Esophagus (tissue), 2 donors: ENCODE data around the gene CAV3. TPM values are rescaled to one million over a fixed set of nuclear protein-coding genes. Genes with fewer than 3 reads are reported as not detected.
"Not testable (repeated sequence)": the region's sequence is repeated elsewhere in the genome, so short reads cannot be mapped to it uniquely, and the experiment has no call there.

Experiments
- H3K27ac ChIP-seq, 2 donors: one replicate each; pipeline ENCODE4 v1.5.1; 2013; ENCODE audit warnings: low read depth in 2 of 2, mild to moderate bottlenecking in 2 of 2, inconsistent platforms in 1 of 2, low read length in 1 of 2, moderate library complexity in 1 of 2
- H3K27me3 ChIP-seq, 2 donors: one replicate each; pipeline ENCODE4 v1.6.1; 2013; ENCODE audit warnings: low read length in 2 of 2, control low read depth in 1 of 2, mild to moderate bottlenecking in 1 of 2; ENCODE audit not compliant: insufficient read depth in 2 of 2, control insufficient read depth in 1 of 2
- H3K36me3 ChIP-seq, 2 donors: one replicate each; pipeline ENCODE4 v1.6.1; 2013; ENCODE audit warnings: low read length in 1 of 2; ENCODE audit not compliant: control insufficient read depth in 2 of 2, insufficient read depth in 2 of 2
- H3K4me1 ChIP-seq, 2 donors: one replicate each; pipeline ENCODE4 v1.6.1; 2013; ENCODE audit warnings: low read length in 1 of 2; ENCODE audit not compliant: control insufficient read depth in 2 of 2, insufficient read depth in 2 of 2
- H3K4me3 ChIP-seq, 2 donors: one replicate each; pipeline ENCODE4 v1.5.1; 2013; ENCODE audit warnings: low read length in 2 of 2, mild to moderate bottlenecking in 2 of 2, low read depth in 1 of 2, moderate library complexity in 1 of 2
- H3K9me3 ChIP-seq, 2 donors: one replicate each; pipeline ENCODE4 v1.6.1; 2013; ENCODE audit warnings: mild to moderate bottlenecking in 2 of 2, low read depth in 1 of 2, low read length in 1 of 2, moderate library complexity in 1 of 2; ENCODE audit not compliant: control insufficient read depth in 2 of 2, insufficient read depth in 1 of 2
- whole genome bisulfite sequencing, 2 donors: extraction: QIAGEN DNeasy Blood & Tissue Kit; methylation state at CpG; one replicate each; pipeline ENCODE4 v1.1.7; 2013; 5-methylcytosine and 5-hydroxymethylcytosine counted together
- polyA plus RNA-seq, 2 donors: library from polyadenylated mRNA; stranded (reverse); fragments of 200-250 nt; gene quantifications; one replicate each; pipeline ENCODE4 v1.2.3, GENCODE V29; 2013
- donor health status: healthy with polysubstance abuse.
- donor health status: Bipolar disorder and iron deficiency.

CAV3 gene
- polyA plus RNA-seq, 2 donors: 0.04 TPM; not detected in 1

GRCh38 chr3:8713901-8714759 lies 19.5 kb upstream of the CAV3 start:
- Histone ChIP-seq H3K27ac (no peak overlapping the region), H3K9me3 (no peaks in the 10 kb centered on the region), H3K36me3 (no peaks in the 10 kb centered on the region), H3K27me3 (no peaks in the 10 kb centered on the region), H3K4me1 (no peaks in the 10 kb centered on the region), H3K4me3 (no peak overlapping the region)
- 78 to 86% methylated on average over 14 of the region's 14 CpGs for WGBS, 2 donors

GRCh38 chr3:8715757-8716156 lies 17.8 kb upstream of the CAV3 start:
- not testable (repeated sequence) for H3K4me3 ChIP-seq, H3K9me3 ChIP-seq, H3K4me1 ChIP-seq, H3K36me3 ChIP-seq, H3K27ac ChIP-seq, H3K27me3 ChIP-seq
- 79 to 87% methylated on average over 12 of the region's 12 CpGs for WGBS, 2 donors

GRCh38 chr3:8722808-8723207 lies 10.8 kb upstream of the CAV3 start:
- WGBS, 2 donors: 74% methylated on average over 5 of the region's 5 CpGs
- Histone ChIP-seq H3K27ac (no peak overlapping the region), H3K27me3 (peaks cover 0 to 3% of the 10 kb centered on the region in 2 donors), H3K9me3 (peaks cover 0 to 3% of the 10 kb centered on the region in 2 donors), H3K4me3 (no peak overlapping the region), H3K36me3 (no peaks in the 10 kb centered on the region), H3K4me1 (no peaks in the 10 kb centered on the region)

- no peak overlapping the region for H3K27ac ChIP-seq
- no peak overlapping the region for H3K4me3 ChIP-seq
- WGBS, 2 donors: 68 to 73% methylated on average over 3 of the region's 3 CpGs
- no peaks in the 10 kb centered on the region for H3K36me3 ChIP-seq
- H3K27me3 ChIP-seq: peaks cover 0 to 3% of the 10 kb centered on the region in 2 donors
- no peaks in the 10 kb centered on the region for H3K4me1 ChIP-seq
- H3K9me3 ChIP-seq: peaks cover 0 to 3% of the 10 kb centered on the region in 2 donors
Measured at GRCh38 chr3:8723612-8724011, 10.0 kb upstream of the CAV3 start.

GRCh38 chr3:8724108-8724752 lies 9.4 kb upstream of the CAV3 start:
- Histone ChIP-seq H3K36me3 (no peaks in the 10 kb centered on the region), H3K4me1 (no peaks in the 10 kb centered on the region), H3K4me3 (no peak overlapping the region), H3K9me3 (peaks cover 0 to 3% of the 10 kb centered on the region in 2 donors), H3K27ac (no peak overlapping the region), H3K27me3 (peaks cover 0 to 3% of the 10 kb centered on the region in 2 donors)
- 68 to 70% methylated on average over 3 of the region's 3 CpGs for WGBS, 2 donors

- Histone ChIP-seq H3K4me3 (no peak overlapping the region), H3K4me1 (no peaks in the 10 kb centered on the region), H3K27me3 (peaks cover 0 to 3% of the 10 kb centered on the region in 2 donors), H3K27ac (no peak overlapping the region), H3K9me3 (peaks cover 0 to 3% of the 10 kb centered on the region in 2 donors), H3K36me3 (no peaks in the 10 kb centered on the region)
- 76 to 79% methylated on average over 9 of the region's 9 CpGs for WGBS, 2 donors
Measured at GRCh38 chr3:8727605-8728512, 5.7 kb upstream of the CAV3 start.

- 92 to 94% methylated on average over 3 of the region's 3 CpGs for WGBS, 2 donors
- Histone ChIP-seq H3K4me1 (peaks cover 0 to 3% of the 10 kb centered on the region in 2 donors), H3K9me3 (peaks cover 0 to 3% of the 10 kb centered on the region in 2 donors), H3K27ac (no peak overlapping the region), H3K36me3 (no peaks in the 10 kb centered on the region), H3K4me3 (no peak overlapping the region), H3K27me3 (peaks cover 0 to 3% of the 10 kb centered on the region in 2 donors)
Measured at GRCh38 chr3:8729479-8729878, 4.1 kb upstream of the CAV3 start.

- Histone ChIP-seq H3K36me3 (no peaks in the 10 kb centered on the region), H3K27me3 (peaks cover 0 to 3% of the 10 kb centered on the region in 2 donors), H3K9me3 (peaks cover 0 to 3% of the 10 kb centered on the region in 2 donors), H3K4me3 (no peak overlapping the region), H3K4me1 (peaks cover 0 to 3% of the 10 kb centered on the region in 2 donors), H3K27ac (no peak overlapping the region)
- 65 to 67% methylated on average over 3 of the region's 3 CpGs for WGBS, 2 donors
Measured at GRCh38 chr3:8730656-8731055, 2.9 kb upstream of the CAV3 start.

GRCh38 chr3:8732413-8732812 lies 1.2 kb upstream of the CAV3 start:
- Histone ChIP-seq H3K9me3 (no peaks in the 10 kb centered on the region), H3K4me3 (no peak overlapping the region), H3K27ac (no peak overlapping the region), H3K36me3 (no peaks in the 10 kb centered on the region), H3K4me1 (peaks cover 0 to 3% of the 10 kb centered on the region in 2 donors), H3K27me3 (no peaks in the 10 kb centered on the region)
- 69 to 76% methylated on average over 4 of the region's 4 CpGs for WGBS, 2 donors
